Measurements from ENCODE around the gene DAPK2.

- TF ChIP-seq GATA2 (IDR thresholded peaks at IDR 0.05; ENCODE audit: low read depth, low read length) = no peak
- TF ChIP-seq GATA3 (IDR thresholded peaks at IDR 0.05; ENCODE audit: low read depth, low read length) = no peak
These were observed 388 bp downstream of the DAPK2 start for GRCh38 chr15:64045774-64046420.

Data from SH-SY5Y (cell line).